BJ (cell line): ENCODE data around the gene TMEM145. TPM values are rescaled to one million over a fixed set of nuclear protein-coding genes. Genes with fewer than 3 reads are reported as not detected.

Experiments used
- CTCF ChIA-PET: fragments of 350-600 bp; formaldehyde crosslinking; extraction: SDS; loops from one replicate; lab custom pipeline; 2021; ENCODE audit warnings: antibody characterized with exemption, inconsistent platforms; lab: Yijun Ruan, JAX
- POLR2A ChIA-PET: fragments of 300-600 bp; sonication (Branson Sonifier 250); formaldehyde crosslinking; extraction: SDS; loops from one replicate; lab custom pipeline; 2021; ENCODE audit warnings: antibody characterized with exemption; lab: Charles Lee
- DNase-seq: peaks from one replicate; pipeline ENCODE4 v3.0.0-alpha.2; 2011; ENCODE audit warnings: low read depth
- H3K27me3 ChIP-seq: 2 replicates; pipeline ENCODE4 v1.6.0; 2011; ENCODE audit warnings: low read length; ENCODE audit not compliant: control insufficient read depth, insufficient read depth
- H3K36me3 ChIP-seq: 2 replicates; pipeline ENCODE4 v1.5.1; 2011; ENCODE audit warnings: low read length; ENCODE audit not compliant: control insufficient read depth, insufficient read depth
- H3K4me3 ChIP-seq: 2 replicates; pipeline ENCODE4 v1.5.1; 2011; ENCODE audit warnings: low read depth, mild to moderate bottlenecking, control low read depth, low read length
- CTCF ChIP-seq: IDR thresholded peaks from 2 replicates; pipeline ENCODE4 v1.5.1; 2011; ENCODE audit warnings: low read depth, mild to moderate bottlenecking, control low read depth, inconsistent platforms, low read length, moderate library complexity; ENCODE audit not compliant: insufficient read depth
- polyA plus RNA-seq: library from polyadenylated mRNA; depleted of rRNA; stranded (reverse); fragments of >200 nt; gene quantifications from 2 replicates; pipeline ENCODE4 v1.2.3, GENCODE V29; 2011

The TMEM145 gene
- polyA plus RNA-seq, 1 experiment, result 0.07 TPM

DNA sequence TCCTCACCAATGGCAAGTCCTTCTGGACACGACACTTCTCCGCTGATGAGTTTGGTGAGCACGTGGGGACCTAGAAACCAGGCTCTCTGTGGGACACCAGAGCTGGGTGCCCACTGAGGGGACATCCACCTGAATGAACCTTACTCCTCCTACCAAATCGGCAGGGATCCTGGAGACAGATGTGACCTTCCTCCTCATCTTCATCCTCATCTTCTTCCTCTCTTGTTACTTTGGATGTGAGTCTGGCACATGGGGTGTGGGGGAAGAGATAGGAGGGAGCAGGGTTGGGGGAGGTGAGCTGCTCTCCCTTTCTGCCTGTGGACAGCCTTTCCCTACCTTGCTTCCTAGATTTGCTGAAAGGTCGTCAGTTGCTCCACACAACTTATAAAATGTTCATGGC lies 1.9 kb downstream of the TMEM145 start:
- no peak for DNase-seq
- H3K27me3 ChIP-seq, result peaks cover 8% of the 10 kb centered on the region
- no peak for TF ChIP-seq CTCF
- POLR2A ChIA-PET, result no interaction called here
- CTCF ChIA-PET, result interaction anchor here (0.5 to 1.5 kb wide), 3 partner anchors 8 to 260 kb away, joined by 3 to 5 read pairs (median 5); no protein-coding TSS in a partner anchor
- H3K36me3 ChIP-seq, result no peaks in the 10 kb centered on the region
- no peak overlapping the region for H3K4me3 ChIP-seq

GRCh38 chr19:42316223-42317211 lies 3.4 kb downstream of the TMEM145 start:
- CTCF ChIA-PET, result interaction anchor here (1.0 kb wide), 2 partner anchors 14 to 203 kb away, joined by 3 read pairs; partner anchors contain the start of gene PAFAH1B3
- no peak overlapping the region for H3K4me3 ChIP-seq
- DNase-seq, result no peak
- POLR2A ChIA-PET, result interaction anchor here (0.6 kb wide), 1 partner anchor 59 kb away, joined by 13 read pairs; no protein-coding TSS in a partner anchor
- H3K27me3 ChIP-seq, result peaks cover 11% of the 10 kb centered on the region
- no peak for TF ChIP-seq CTCF
- H3K36me3 ChIP-seq, result no peaks in the 10 kb centered on the region

DNA sequence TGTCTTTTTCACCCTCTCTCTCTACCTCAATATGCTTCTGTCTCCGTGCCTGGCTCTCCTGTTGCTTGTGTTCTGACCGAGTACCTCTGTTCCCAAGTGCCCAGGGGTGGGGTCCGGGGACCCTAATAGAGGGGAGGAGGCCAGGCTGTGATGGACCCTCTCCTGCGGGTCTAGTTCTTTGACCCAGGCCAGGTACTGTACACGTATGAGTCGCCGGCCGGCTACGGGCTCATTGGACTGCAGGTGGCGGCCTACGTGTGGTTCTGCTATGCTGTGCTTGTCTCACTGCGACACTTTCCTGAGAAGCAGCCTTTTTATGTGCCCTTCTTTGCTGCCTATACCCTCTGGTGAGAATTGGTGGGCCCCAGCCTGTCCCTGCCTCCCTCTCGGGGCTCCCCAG lies 4.4 kb downstream of the TMEM145 start:
- H3K4me3 ChIP-seq, result no peak overlapping the region
- no peak for DNase-seq
- no peaks in the 10 kb centered on the region for H3K36me3 ChIP-seq
- H3K27me3 ChIP-seq, result peaks cover 13% of the 10 kb centered on the region
- CTCF ChIA-PET, result no interaction called here
- POLR2A ChIA-PET, result no interaction called here
- TF ChIP-seq CTCF, result no peak

DNA sequence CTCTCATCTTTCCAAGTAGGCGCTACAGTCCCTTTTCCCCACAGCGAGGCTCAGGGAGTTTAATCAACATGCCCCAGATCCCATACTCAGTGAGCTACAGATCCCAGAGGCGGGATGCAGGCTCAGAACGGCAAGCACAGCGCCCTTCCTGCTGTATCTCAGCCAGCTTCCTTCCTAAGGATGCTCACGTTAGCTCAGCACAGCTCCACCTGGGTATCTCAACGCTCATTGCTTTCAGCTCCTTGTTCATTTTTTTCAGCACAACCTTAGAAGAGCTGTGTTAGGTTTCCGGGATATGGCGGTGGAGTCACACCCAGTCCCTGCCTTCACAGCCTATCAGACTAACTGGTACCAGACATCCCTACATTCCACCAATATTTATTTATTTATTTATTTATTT lies 9.2 kb downstream of the TMEM145 start:
- DNase-seq, result no peak
- Histone ChIP-seq H3K4me3 (no peak overlapping the region), H3K27me3 (peaks cover 22% of the 10 kb centered on the region), H3K36me3 (no peaks in the 10 kb centered on the region)
- TF ChIP-seq CTCF, result no peak
- ChIA-PET POLR2A (no interaction called here), CTCF (interaction anchor here (0.5 to 3.7 kb wide), 11 partner anchors 8 to 214 kb away, joined by 3 to 17 read pairs (median 4); partner anchors contain the start of gene GSK3A)

DNA sequence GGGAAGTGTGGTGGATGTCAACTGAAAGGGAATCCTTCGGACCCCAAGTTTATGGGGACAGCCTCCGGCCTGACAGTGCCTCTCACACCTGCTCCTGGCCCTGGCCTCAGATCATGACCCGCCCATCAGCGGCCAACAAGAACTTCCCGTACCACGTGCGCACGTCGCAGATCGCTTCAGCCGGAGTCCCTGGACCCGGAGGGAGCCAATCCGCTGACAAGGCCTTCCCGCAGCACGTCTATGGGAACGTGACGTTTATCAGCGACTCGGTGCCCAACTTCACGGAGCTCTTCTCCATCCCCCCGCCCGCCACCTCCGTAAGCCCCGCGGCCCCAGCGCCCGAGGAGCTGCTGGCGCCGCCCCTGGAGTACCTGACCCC lies 10.4 kb downstream of the TMEM145 start:
- H3K4me3 ChIP-seq, result no peak overlapping the region
- DNase-seq, result no peak
- CTCF ChIA-PET, result interaction anchor here (0.8 to 3.7 kb wide), 6 partner anchors 9 to 209 kb away, joined by 4 to 17 read pairs (median 4); partner anchors contain the start of gene GSK3A
- peaks cover 22% of the 10 kb centered on the region for H3K27me3 ChIP-seq
- no peak for TF ChIP-seq CTCF
- H3K36me3 ChIP-seq, result no peaks in the 10 kb centered on the region
- POLR2A ChIA-PET, result no interaction called here
